ENCODE measurements around the gene RNF212. TPM values are rescaled to one million over a fixed set of nuclear protein-coding genes. Genes with fewer than 3 reads are reported as not detected.

The RNF212 gene
- polyA plus RNA-seq, 2 of the 4 experiments (the other 2 are of a cell fraction), result 3.0 TPM

- ATAC-seq (no peak), DNase-seq (ENCODE audit: low read depth in 1 of 2, low spot score in 1 of 2) (no peak)
Observed at GRCh38 chr4:1087371-1087770, 26.0 kb downstream of the RNF212 start.

GRCh38 chr4:1086011-1086410, 27.4 kb downstream of the RNF212 start:
- no peak for FAIRE-seq
- no peak overlapping the region for H3K4me3 ChIP-seq
- H3K9me3 ChIP-seq, result no peaks in the 10 kb centered on the region
- no peak overlapping the region for H3K27ac ChIP-seq
- no peak overlapping the region for H3K4me2 ChIP-seq
- no peak for TF ChIP-seq NPAS2 (CRISPR knock-in tag; IDR thresholded peaks at IDR 0.05; ENCODE audit: borderline replicate concordance)
- TF ChIP-seq ZFP36 (IDR thresholded peaks at IDR 0.05; ENCODE audit: borderline replicate concordance, partially characterized antibody), result no peak
- DNase-seq (ENCODE audit: low read depth in 1 of 2, low spot score in 1 of 2), result no peak
- POLR2A ChIA-PET, result no interaction called here
- WGBS (ENCODE audit: missing lambda C conversion rate), result 77% methylated on average over 7 of the region's 8 CpGs
- CTCF ChIA-PET, result no interaction called here
- ATAC-seq, result no peak
- peaks cover 22% of the 10 kb centered on the region for H3K4me1 ChIP-seq

More at GRCh38 chr4:1087371-1087770, 26.0 kb downstream of the RNF212 start:
- CTCF ChIA-PET, result no interaction called here
- no peaks in the 10 kb centered on the region for H3K9me3 ChIP-seq
- no peak overlapping the region for H3K27ac ChIP-seq
- no peak overlapping the region for H3K4me3 ChIP-seq
- FAIRE-seq, result no peak
- TF ChIP-seq PBX3 (IDR thresholded peaks at IDR 0.05), result no peak
- no peak for TF ChIP-seq RARB (CRISPR knock-in tag; IDR thresholded peaks at IDR 0.05)
- no peak for TF ChIP-seq BHLHE40 (IDR thresholded peaks at IDR 0.05; ENCODE audit: low read depth, low read length)
- TF ChIP-seq, protein P1, sequence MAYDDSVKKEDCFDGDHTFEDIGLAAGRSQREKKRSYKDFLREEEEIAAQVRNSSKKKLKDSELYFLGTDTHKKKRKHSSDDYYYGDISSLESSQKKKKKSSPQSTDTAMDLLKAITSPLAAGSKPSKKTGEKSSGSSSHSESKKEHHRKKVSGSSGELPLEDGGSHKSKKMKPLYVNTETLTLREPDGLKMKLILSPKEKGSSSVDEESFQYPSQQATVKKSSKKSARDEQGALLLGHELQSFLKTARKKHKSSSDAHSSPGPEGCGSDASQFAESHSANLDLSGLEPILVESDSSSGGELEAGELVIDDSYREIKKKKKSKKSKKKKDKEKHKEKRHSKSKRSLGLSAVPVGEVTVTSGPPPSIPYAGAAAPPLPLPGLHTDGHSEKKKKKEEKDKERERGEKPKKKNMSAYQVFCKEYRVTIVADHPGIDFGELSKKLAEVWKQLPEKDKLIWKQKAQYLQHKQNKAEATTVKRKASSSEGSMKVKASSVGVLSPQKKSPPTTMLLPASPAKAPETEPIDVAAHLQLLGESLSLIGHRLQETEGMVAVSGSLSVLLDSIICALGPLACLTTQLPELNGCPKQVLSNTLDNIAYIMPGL (CRISPR knock-in tag; IDR thresholded peaks at IDR 0.05; ENCODE audit: borderline replicate concordance), result no peak
- TF ChIP-seq POLR2AphosphoS2 (conservative IDR thresholded peaks at IDR 0.05; ENCODE audit: low read length), result no peak
- TF ChIP-seq CHD4 (IDR thresholded peaks at IDR 0.05; ENCODE audit: borderline replicate concordance), result no peak
- no peak for TF ChIP-seq HOXB5 (CRISPR knock-in tag; IDR thresholded peaks at IDR 0.05)
- no peak for TF ChIP-seq EHF (CRISPR knock-in tag; IDR thresholded peaks at IDR 0.05)
- TF ChIP-seq RFX5 (IDR thresholded peaks at IDR 0.05), result no peak
- TF ChIP-seq NPAS2 (CRISPR knock-in tag; IDR thresholded peaks at IDR 0.05; ENCODE audit: borderline replicate concordance), result no peak
- no peak for TF ChIP-seq POLR2A (IDR thresholded peaks at IDR 0.05; ENCODE audit: low read length)
- no peak for TF ChIP-seq HEYL (CRISPR knock-in tag; IDR thresholded peaks at IDR 0.05)
- POLR2A ChIA-PET, result no interaction called here
- no peak overlapping the region for H3K4me2 ChIP-seq
- H3K4me1 ChIP-seq, result peaks cover 8% of the 10 kb centered on the region

DNA sequence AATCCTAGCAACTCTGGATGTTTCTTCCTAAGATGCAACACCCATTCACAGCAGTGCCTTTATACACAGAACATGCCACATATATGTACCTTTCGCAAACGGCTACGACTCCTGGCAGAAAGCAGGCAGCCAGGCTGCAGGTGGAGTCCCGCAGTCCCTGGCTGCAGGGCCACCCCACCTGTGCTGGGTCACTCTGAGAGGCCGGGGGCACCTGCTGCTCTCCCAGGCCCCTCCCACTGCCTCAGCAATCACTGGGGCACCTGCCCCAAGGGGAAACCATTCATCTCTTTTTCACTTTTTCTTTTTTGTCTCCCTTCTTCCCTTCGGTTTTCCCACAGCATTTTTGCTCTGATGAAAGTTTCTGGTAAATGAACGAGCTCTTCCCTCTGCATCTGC, 28.0 kb downstream of the RNF212 start:
- ChIA-PET POLR2A (no interaction called here), CTCF (interaction anchor here (1.3 kb wide), 1 partner anchor 12 kb away, joined by 5 read pairs; no protein-coding TSS in a partner anchor)
- H3K27ac ChIP-seq, result no peak overlapping the region
- H3K4me3 ChIP-seq, result no peak overlapping the region
- H3K9me3 ChIP-seq, result no peaks in the 10 kb centered on the region
- WGBS (ENCODE audit: missing lambda C conversion rate), result 83% methylated on average over 7 of the region's 7 CpGs
- H3K4me1 ChIP-seq, result peaks cover 25% of the 10 kb centered on the region
- DNase-seq (ENCODE audit: low read depth in 1 of 2, low spot score in 1 of 2) (no peak), FAIRE-seq (no peak), ATAC-seq (no peak)
- H3K4me2 ChIP-seq, result no peak overlapping the region
- TF ChIP-seq, protein P1 (CRISPR knock-in tag; IDR thresholded peaks at IDR 0.05; ENCODE audit: borderline replicate concordance), result no peak
- TF ChIP-seq BCL3 (IDR thresholded peaks at IDR 0.05), result no peak
- TF ChIP-seq REST (IDR thresholded peaks at IDR 0.05), result no peak
- no peak for TF ChIP-seq MAX (IDR thresholded peaks at IDR 0.05)
- no peak for TF ChIP-seq FOXS1 (CRISPR knock-in tag; IDR thresholded peaks at IDR 0.05)
- no peak for TF ChIP-seq NPAS2 (CRISPR knock-in tag; IDR thresholded peaks at IDR 0.05; ENCODE audit: borderline replicate concordance)
- TF ChIP-seq CBX8 (IDR thresholded peaks at IDR 0.05), result no peak
- TF ChIP-seq EHF (CRISPR knock-in tag; IDR thresholded peaks at IDR 0.05), result no peak
- TF ChIP-seq CBX2 (IDR thresholded peaks at IDR 0.05; ENCODE audit: borderline replicate concordance, low read depth), result no peak
- no peak for TF ChIP-seq TP53 (CRISPR knock-in tag; IDR thresholded peaks at IDR 0.05)
- TF ChIP-seq, protein P2, sequence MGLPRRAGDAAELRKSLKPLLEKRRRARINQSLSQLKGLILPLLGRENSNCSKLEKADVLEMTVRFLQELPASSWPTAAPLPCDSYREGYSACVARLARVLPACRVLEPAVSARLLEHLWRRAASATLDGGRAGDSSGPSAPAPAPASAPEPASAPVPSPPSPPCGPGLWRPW (IDR thresholded peaks at IDR 0.05), result no peak
- no peak for TF ChIP-seq RFX5 (IDR thresholded peaks at IDR 0.05)
- TF ChIP-seq ESRRA (IDR thresholded peaks at IDR 0.05; ENCODE audit: borderline replicate concordance, low read length), result no peak
- TF ChIP-seq PHF8 (IDR thresholded peaks at IDR 0.05; ENCODE audit: borderline replicate concordance, low read depth), result no peak
